GM23338 (cell line): ENCODE data around the gene CACNA1B. TPM values are rescaled to one million over a fixed set of nuclear protein-coding genes. Genes with fewer than 3 reads are reported as not detected.

Source experiments
- ATAC-seq: fragments of 200-7000 bp; cut with Tn5 transposase; 3 replicates; pipeline ENCODE4 v1.9.1; 2020
- DNase-seq: peaks from one replicate; pipeline ENCODE4 v3.0.0-alpha.2; 2015; ENCODE audit warnings: low spot score
- H2AFZ ChIP-seq: fragments of 200-600 bp; sonication (generic); 2 replicates; pipeline ENCODE4 v1.8.0; 2016; ENCODE audit warnings: antibody characterized with exemption, mild to moderate bottlenecking, moderate library complexity
- H3F3A ChIP-seq: fragments of 200-600 bp; sonication (generic); replicated peaks from 2 replicates; pipeline ENCODE4 v1.8.0; 2017; ENCODE audit warnings: antibody characterized with exemption, mixed run types, low read depth
- H3K27ac ChIP-seq: fragments of 200-600 bp; sonication (generic); 2 replicates; pipeline ENCODE4 v1.6.1; 2016; ENCODE audit warnings: low read depth
- H3K27me3 ChIP-seq: fragments of 200-600 bp; sonication (generic); 2 replicates; pipeline ENCODE4 v1.8.0; 2016; ENCODE audit warnings: mild to moderate bottlenecking, mixed run types, moderate library complexity; ENCODE audit not compliant: insufficient read depth
- H3K36me3 ChIP-seq: fragments of 200-600 bp; sonication (generic); 2 replicates; pipeline ENCODE4 v1.8.0; 2016; ENCODE audit warnings: mild to moderate bottlenecking; ENCODE audit not compliant: insufficient read depth
- H3K4me1 ChIP-seq: fragments of 200-600 bp; sonication (generic); 2 replicates; pipeline ENCODE4 v1.8.0; 2016; ENCODE audit warnings: mild to moderate bottlenecking, moderate library complexity; ENCODE audit not compliant: insufficient read depth
- H3K4me2 ChIP-seq: fragments of 200-600 bp; sonication (generic); 2 replicates; pipeline ENCODE4 v1.7.1; 2017; ENCODE audit warnings: mixed run types
- H3K4me3 ChIP-seq: fragments of 200-600 bp; sonication (generic); 2 replicates; pipeline ENCODE4 v1.6.1; 2016; ENCODE audit warnings: mixed run types
- H3K79me2 ChIP-seq: fragments of 200-600 bp; sonication (generic); replicated peaks from 2 replicates; pipeline ENCODE4 v1.8.0; 2017; ENCODE audit warnings: mild to moderate bottlenecking; ENCODE audit not compliant: insufficient read depth
- H3K9me2 ChIP-seq: fragments of 200-600 bp; sonication (generic); 2 replicates; pipeline ENCODE4 v1.8.0; 2017; ENCODE audit not compliant: insufficient read depth
- H4K20me1 ChIP-seq: fragments of 200-600 bp; sonication (generic); replicated peaks from 2 replicates; pipeline ENCODE4 v1.8.0; 2017; ENCODE audit warnings: mild to moderate bottlenecking; ENCODE audit not compliant: insufficient read depth
- H3K27ac Mint-ChIP-seq: 2 replicates; pipeline ENCODE4 v1.8.0; 2020; ENCODE audit warnings: inconsistent platforms, mild to moderate bottlenecking, moderate library complexity, mixed read lengths
- H3K27me3 Mint-ChIP-seq: 3 replicates; pipeline ENCODE4 v1.8.0; 2022; ENCODE audit warnings: low read depth, mild to moderate bottlenecking, moderate library complexity, mixed read lengths, inconsistent platforms; ENCODE audit not compliant: insufficient read depth, poor library complexity
- H3K36me3 Mint-ChIP-seq: 3 replicates; pipeline ENCODE4 v1.8.0; 2021; ENCODE audit warnings: low read depth, mild to moderate bottlenecking, inconsistent platforms, moderate library complexity, mixed read lengths
- H3K4me1 Mint-ChIP-seq: 3 replicates; pipeline ENCODE4 v1.8.0; 2020; ENCODE audit warnings: mild to moderate bottlenecking, inconsistent platforms, mixed read lengths
- H3K4me3 Mint-ChIP-seq: 3 replicates; pipeline ENCODE4 v1.8.0; 2021; ENCODE audit warnings: moderate library complexity, mild to moderate bottlenecking, inconsistent platforms, mixed read lengths
- H3K9me3 Mint-ChIP-seq: 3 replicates; pipeline ENCODE4 v1.8.0; 2020; ENCODE audit warnings: moderate library complexity, mild to moderate bottlenecking, inconsistent platforms, mixed read lengths
- CREB1 ChIP-seq: fragments of 250-450 bp; sonication (Bioruptor Pico); IDR thresholded peaks from 2 replicates; pipeline ENCODE4 v1.5.0; 2020; ENCODE audit warnings: low read depth, mild to moderate bottlenecking, moderate library complexity
- JUNB ChIP-seq: IDR thresholded peaks from one replicate; pipeline ENCODE4 v1.6.1; 2016; ENCODE audit warnings: antibody characterized with exemption; ENCODE audit not compliant: unreplicated experiment
- ZNF462 ChIP-seq: fragments of 250-450 bp; sonication (Bioruptor Pico); IDR thresholded peaks from 2 replicates; pipeline ENCODE4 v1.5.0; 2020; ENCODE audit warnings: mild to moderate bottlenecking, moderate library complexity
- polyA plus RNA-seq: library from polyadenylated mRNA; unstranded; fragments of >200 nt; fragmentation: Nextera tagmentation; extraction: Ambion mirVana; gene quantifications from 2 replicates; pipeline ENCODE4 v1.2.1, GENCODE V29; 2016
- total RNA-seq: library from RNA; depleted of rRNA; stranded (reverse); fragments of >200 nt; shearing (Covaris generic); gene quantifications from 2 replicates; pipeline ENCODE4 v1.2.3, GENCODE V29; 2014
- TF ChIP-seq, protein P1 (sequence below): IDR thresholded peaks from 2 replicates; pipeline ENCODE4 v1.6.1; 2016; ENCODE audit warnings: antibody characterized with exemption

Gene CACNA1B
- total and polyA plus RNA-seq, 2 experiments from 2014 or later = 1.1 to 10.4 TPM

GRCh38 chr9:138098116-138098907, 220.7 kb downstream of the CACNA1B start (continued):
- TF ChIP-seq ZNF462 (CRISPR knock-in tag) = no peak
- TF ChIP-seq, protein P1, sequence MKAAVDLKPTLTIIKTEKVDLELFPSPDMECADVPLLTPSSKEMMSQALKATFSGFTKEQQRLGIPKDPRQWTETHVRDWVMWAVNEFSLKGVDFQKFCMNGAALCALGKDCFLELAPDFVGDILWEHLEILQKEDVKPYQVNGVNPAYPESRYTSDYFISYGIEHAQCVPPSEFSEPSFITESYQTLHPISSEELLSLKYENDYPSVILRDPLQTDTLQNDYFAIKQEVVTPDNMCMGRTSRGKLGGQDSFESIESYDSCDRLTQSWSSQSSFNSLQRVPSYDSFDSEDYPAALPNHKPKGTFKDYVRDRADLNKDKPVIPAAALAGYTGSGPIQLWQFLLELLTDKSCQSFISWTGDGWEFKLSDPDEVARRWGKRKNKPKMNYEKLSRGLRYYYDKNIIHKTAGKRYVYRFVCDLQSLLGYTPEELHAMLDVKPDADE = no peak

- no peak overlapping the region for H3K4me3 Mint-ChIP-seq
- no peak overlapping the region for H3K27ac Mint-ChIP-seq
- H4K20me1 ChIP-seq = no peaks in the 10 kb centered on the region
- no peak for DNase-seq
- peaks cover 7% of the 10 kb centered on the region for H3K9me3 Mint-ChIP-seq
- H3F3A ChIP-seq = no peaks in the 10 kb centered on the region
- H3K27ac ChIP-seq = no peak overlapping the region
- peaks cover 3% of the 10 kb centered on the region; the same call in 2 of the 3 replicates for H3K4me1 Mint-ChIP-seq
- ATAC-seq = no peak
- no peak overlapping the region for H3K4me2 ChIP-seq
- peaks cover 31% of the 10 kb centered on the region for H3K36me3 Mint-ChIP-seq
- no peak overlapping the region for H2AFZ ChIP-seq
- H3K36me3 ChIP-seq = 0 out of 2 replicates have a peak, but pooled peaks cover 8% of the 10 kb centered on the region
- H3K79me2 ChIP-seq = no peaks in the 10 kb centered on the region
- no peaks in the 10 kb centered on the region for H3K9me2 ChIP-seq
- no peaks in the 10 kb centered on the region for H3K27me3 ChIP-seq
- H3K27me3 Mint-ChIP-seq = peaks cover 6% of the 10 kb centered on the region
- no peaks in the 10 kb centered on the region for H3K4me1 ChIP-seq
- no peak overlapping the region for H3K4me3 ChIP-seq
- TF ChIP-seq JUNB = no peak
- TF ChIP-seq, protein P1 = no peak
- no peak for TF ChIP-seq CREB1
These were observed 221.6 kb downstream of the CACNA1B start for GRCh38 chr9:138098908-138099791.
